Transverse colon (tissue), 4 donors: Measurements from ENCODE around the gene KRI1. TPM values are rescaled to one million over a fixed set of nuclear protein-coding genes. Genes with fewer than 3 reads are reported as not detected.

Experiments
- DNase-seq: peaks from one replicate; pipeline ENCODE4 v3.0.0-alpha.2; 2019
- H3K27ac ChIP-seq, 4 donors: fragments of 200-600 bp; sonication (generic); 2 replicates each; pipeline ENCODE4 v1.5.1; 2016 to 2018; ENCODE audit warnings: inconsistent platforms in 4 of 4
- H3K27me3 ChIP-seq: fragments of 200-600 bp; sonication (generic); 2 replicates; pipeline ENCODE4 v1.5.1; 2017; ENCODE audit warnings: inconsistent platforms
- H3K36me3 ChIP-seq, 4 donors: fragments of 200-600 bp; sonication (generic); 2 replicates each; pipeline ENCODE4 v1.5.1; 2017 to 2019; ENCODE audit warnings: inconsistent platforms in 4 of 4
- H3K4me1 ChIP-seq, 4 donors: fragments of 200-600 bp; sonication (generic); 2 replicates each; pipeline ENCODE4 v1.5.1; 2017 to 2020; ENCODE audit warnings: inconsistent platforms in 4 of 4
- H3K4me3 ChIP-seq, 4 donors: fragments of 200-600 bp; sonication (generic); 1 replicate in 1 of 4; 2 replicates in 3 of 4; pipeline versions ENCODE4 v1.5.1 to v1.6.1; 2017 to 2019; ENCODE audit warnings: inconsistent platforms in 4 of 4
- H3K9me3 ChIP-seq, 2 donors: fragments of 200-600 bp; sonication (generic); 2 replicates each; pipeline ENCODE4 v1.5.1; 2017 to 2019; ENCODE audit warnings: inconsistent platforms in 2 of 2
- CTCF ChIP-seq, 5 experiments: fragments of 200-600 bp in 3 of 5; fragments of 450-650 bp in 2 of 5; sonication (generic) in 3 of 5; IDR thresholded peaks; 1 replicate in 2 of 5; 2 replicates in 3 of 5; pipeline ENCODE4 v1.5.1; 2016 to 2017; ENCODE audit warnings: antibody characterized with exemption in 5 of 5, inconsistent platforms in 3 of 5, mild to moderate bottlenecking in 2 of 5, moderate library complexity in 1 of 5
- EP300 ChIP-seq: sonication (generic); formaldehyde crosslinking; IDR thresholded peaks from one replicate; pipeline ENCODE4 v1.6.1; 2017; ENCODE audit warnings: antibody characterized with exemption, low read depth
- POLR2A ChIP-seq: fragments of 450-650 bp; IDR thresholded peaks from one replicate; pipeline ENCODE4 v1.6.1; 2016; ENCODE audit warnings: antibody characterized with exemption, mild to moderate bottlenecking, moderate library complexity
- POLR2AphosphoS5 ChIP-seq, 3 donors: sonication (generic); formaldehyde crosslinking; IDR thresholded peaks; one replicate each; pipeline ENCODE4 v1.6.1; 2016; ENCODE audit warnings: antibody characterized with exemption in 3 of 3
- WGBS, 2 donors: methylation state at CpG; one replicate each; pipeline ENCODE4 v1.1.5; 2018; ENCODE audit warnings: low coverage in 1 of 2; 5-methylcytosine and 5-hydroxymethylcytosine counted together
- in situ Hi-C, 4 donors: fragments of 200-750 bp; cut with MboI; loops; one replicate each; pipeline versions ENCODE4 v1.15.0 to v1.15.1; 2017; ENCODE audit warnings: low sequenced_read_pairs in 3 of 4, low pct_ligation_motif_present in 1 of 4, low pct_unique_long_range_greater_than_20kb in 1 of 4
- intact Hi-C: fragments of 100-400 bp; cut with DNase I; formaldehyde crosslinking; loops from one replicate; pipeline ENCODE4 v1.15.1; 2023; ENCODE audit warnings: low total_unique reads
- total RNA-seq, 4 donors: library from RNA; depleted of rRNA; stranded (reverse); fragments of >200 nt; gene quantifications; one replicate each; pipeline ENCODE4 v1.1.0, GENCODE V29; 2016

Gene KRI1
- total RNA-seq, 4 donors from 2014 or later, result 12.7 to 53.1 (median 27.9) TPM

DNA sequence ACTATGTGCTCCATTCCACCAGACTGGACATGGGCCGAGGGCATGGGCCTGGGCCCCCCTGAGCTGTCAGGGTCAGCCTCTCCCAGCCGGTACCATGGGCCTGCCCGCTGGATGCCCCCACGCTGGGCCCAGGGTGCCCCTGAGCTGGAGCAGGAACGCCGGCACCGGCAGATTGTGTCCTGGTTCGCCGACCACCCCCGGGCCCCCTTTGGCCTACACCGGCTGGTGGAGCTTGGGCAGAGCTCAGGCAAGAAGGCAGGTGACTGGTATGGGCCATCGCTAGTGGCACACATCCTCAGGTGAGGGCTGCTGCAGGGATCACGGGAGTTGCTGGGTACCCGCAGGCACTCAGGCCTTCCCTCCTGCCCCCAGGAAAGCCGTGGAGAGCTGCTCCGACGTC is 19.0 kb downstream of the KRI1 start:
- intact Hi-C loops (no loop called here), in situ Hi-C loops (no loop called here)
- Histone ChIP-seq H3K27ac (no peak overlapping the region), H3K4me3 (no peak overlapping the region), H3K36me3 (peaks cover 0 to 27% (median 4%) of the 10 kb centered on the region in 4 donors), H3K4me1 (peaks cover 8 to 49% (median 22%) of the 10 kb centered on the region in 4 donors), H3K27me3 (no peaks in the 10 kb centered on the region), H3K9me3 (no peaks in the 10 kb centered on the region)
- 97% methylated on average over 6 of the region's 17 CpGs; no CpG with 5 or more reads in 1 of the 2 donors for WGBS, 2 donors
- no peak for DNase-seq
- TF ChIP-seq POLR2AphosphoS5 (IDR thresholded peaks at IDR 0.05) (no peak), CTCF (IDR thresholded peaks at IDR 0.05) (no peak), EP300 (no peak), POLR2A (no peak)

- 47% methylated on average over 13 of the region's 23 CpGs; no CpG with 5 or more reads in 1 of the 2 donors for WGBS, 2 donors
- Histone ChIP-seq H3K4me3 (peak overlapping the region; percentile 82 to 99 (median 94)), H3K36me3 (peaks cover 0 to 21% (median 4%) of the 10 kb centered on the region in 4 donors), H3K27ac (peak overlapping the region; percentile 92 to 98 (median 96)), H3K27me3 (no peaks in the 10 kb centered on the region), H3K9me3 (no peaks in the 10 kb centered on the region), H3K4me1 (peaks cover 4 to 31% (median 18%) of the 10 kb centered on the region in 4 donors)
- DNase-seq, result no peak
- TF ChIP-seq POLR2A (no peak), POLR2AphosphoS5 (IDR thresholded peaks at IDR 0.05) (peak in 1 of 3 donors; percentile 9)
- intact Hi-C loops (no loop called here), in situ Hi-C loops (no loop called here)
Observed at GRCh38 chr19:10544753-10545251, 21.0 kb downstream of the KRI1 start.

- peak overlapping the region; percentile 92 to 98 (median 96) for H3K27ac ChIP-seq
- no peaks in the 10 kb centered on the region for H3K9me3 ChIP-seq
- H3K4me3 ChIP-seq, result peak overlapping the region; percentile 82 to 99 (median 94)
- 0 to 20% methylated on average over 1 to 21 of the region's 22 CpGs for WGBS, 2 donors
- in situ Hi-C loops, result no loop called here
- peaks cover 4 to 26% (median 17%) of the 10 kb centered on the region in 4 donors for H3K4me1 ChIP-seq
- peaks cover 0 to 18% (median 2%) of the 10 kb centered on the region in 4 donors for H3K36me3 ChIP-seq
- peak; percentile 81 for DNase-seq
- peaks cover 4% of the 10 kb centered on the region for H3K27me3 ChIP-seq
- intact Hi-C loops, result no loop called here
- TF ChIP-seq EP300, result no peak
- TF ChIP-seq CTCF (IDR thresholded peaks at IDR 0.05), result no peak
- peak; percentile 48 for TF ChIP-seq POLR2A
- TF ChIP-seq POLR2AphosphoS5 (IDR thresholded peaks at IDR 0.05), result peak in 1 of 3 donors; percentile 10
Observed at GRCh38 chr19:10544242-10544752, 21.5 kb downstream of the KRI1 start.

DNA sequence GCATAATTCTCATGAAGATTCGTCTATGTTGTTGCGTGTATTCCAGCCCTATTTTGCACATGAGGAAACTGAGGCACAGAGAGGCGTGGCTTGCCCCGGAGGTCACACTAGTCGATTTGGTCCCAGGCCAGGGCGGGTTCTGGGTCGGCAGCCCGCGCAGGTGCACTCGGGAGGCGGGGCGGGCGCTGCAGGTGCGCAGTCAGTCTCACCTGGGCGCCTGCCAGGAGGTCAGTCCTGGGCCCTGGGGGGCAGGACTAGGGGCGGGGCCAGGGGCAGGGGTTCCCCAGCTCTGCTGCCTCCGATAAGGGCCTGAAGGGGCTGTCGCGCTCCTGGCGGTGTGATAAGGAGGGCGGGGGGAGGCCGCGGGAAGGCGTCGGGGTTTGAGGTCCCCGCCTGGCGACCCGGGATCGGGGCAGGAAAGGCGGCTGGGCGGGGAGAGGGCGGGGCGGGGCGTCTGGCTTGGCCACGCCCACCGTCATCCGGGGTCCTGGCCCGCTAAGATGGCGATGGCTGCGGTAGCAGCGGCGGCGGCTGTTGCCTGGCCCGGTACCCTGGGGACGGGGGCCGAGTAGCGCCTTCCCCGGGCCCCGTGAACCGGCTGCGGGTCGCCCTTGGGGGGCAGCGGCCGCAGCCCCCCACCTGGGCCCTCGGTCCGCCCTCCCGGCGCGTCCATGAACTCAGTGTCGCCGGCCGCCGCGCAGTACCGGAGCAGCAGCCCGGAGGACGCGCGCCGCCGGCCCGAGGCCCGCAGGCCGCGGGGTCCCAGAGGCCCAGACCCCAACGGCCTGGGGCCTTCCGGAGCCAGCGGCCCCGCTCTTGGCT is 22.2 kb downstream of the KRI1 start, which contains the start of gene ATG4D:
Gene ATG4D (plus strand): TSS at position 485 of the 822 bp plus-strand sequence. CDS start 187 bp downstream, at position 672.
- in situ Hi-C loops (no loop called here), intact Hi-C loops (no loop called here)
- TF ChIP-seq CTCF (IDR thresholded peaks at IDR 0.05), result no peak
- TF ChIP-seq POLR2A, result peak; percentile 77
- TF ChIP-seq POLR2AphosphoS5 (IDR thresholded peaks at IDR 0.05), result peak in 2 of 3 donors; percentile 88 to 89
- Histone ChIP-seq H3K9me3 (no peaks in the 10 kb centered on the region), H3K4me3 (peak within 1 kb of the TSS; percentile 82 to 99 (median 94)), H3K27me3 (peaks cover 8% of the 10 kb centered on the region), H3K4me1 (peaks cover 4 to 25% (median 17%) of the 10 kb centered on the region in 4 donors), H3K27ac (peak within 1 kb of the TSS; percentile 92 to 98 (median 96)), H3K36me3 (peaks cover 0 to 11% (median 0%) of the 10 kb centered on the region in 4 donors)
- WGBS, 2 donors, result 1% methylated on average over 39 of the region's 79 CpGs; no CpG with 5 or more reads in 1 of the 2 donors
- peak; percentile 94 for DNase-seq
